ENCODE measurements around the gene APC2. TPM values are rescaled to one million over a fixed set of nuclear protein-coding genes. Genes with fewer than 3 reads are reported as not detected.

The APC2 gene
- total RNA-seq, 1 experiment from 2014 or later, result 0.68 TPM

DNA sequence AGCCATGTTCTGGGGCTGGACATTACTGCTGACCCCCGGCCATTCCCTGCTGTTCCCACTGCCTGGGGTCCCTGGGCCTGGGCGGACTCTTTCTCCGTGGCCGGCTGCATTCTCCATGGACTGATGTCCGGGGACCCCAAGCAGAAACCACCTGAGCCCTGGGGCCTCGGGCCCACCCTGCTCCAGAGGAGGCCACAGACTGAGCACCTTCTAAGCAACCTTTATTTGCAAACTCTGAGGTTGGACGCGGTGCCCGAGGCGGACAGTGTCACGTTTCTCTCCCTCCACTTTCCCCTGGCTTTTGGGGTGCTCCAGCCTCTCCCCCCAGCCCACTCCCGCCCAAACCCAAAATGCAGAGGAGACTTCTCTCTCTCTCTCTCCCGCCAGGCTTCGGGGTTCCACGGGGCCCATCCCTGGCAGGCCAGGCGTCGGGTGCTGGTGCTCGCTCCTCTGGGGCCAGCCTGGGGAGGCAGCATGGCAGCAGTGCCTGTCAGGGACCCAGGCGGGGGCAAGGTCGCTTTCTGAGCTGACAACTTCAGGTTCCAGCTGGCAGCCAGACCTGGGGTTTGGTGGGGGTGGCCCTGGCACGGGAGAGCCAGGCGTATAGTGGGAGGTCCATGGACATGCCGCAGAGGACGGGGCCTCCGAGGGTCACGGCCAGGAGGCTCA, 31.4 kb downstream of the APC2 start:
- H3T11ph ChIP-seq (ENCODE audit: low read length), result no peak overlapping the region
- H2AFZ ChIP-seq (ENCODE audit: low read length), result no peak overlapping the region
- no peak for TF ChIP-seq CTCF (conservative IDR thresholded peaks at IDR 0.05)
- no peak overlapping the region for H3K18ac ChIP-seq (ENCODE audit: insufficient read length, low read depth, low read length)
- peaks cover 5 to 11% (median 7%) of the 10 kb centered on the region in 3 experiments; a peak in 6 of 7 replicates for H3K36me3 Mint-ChIP-seq (ENCODE audit: insufficient read depth in 1 of 3, low read depth in 3 of 3)
- no peak overlapping the region for H3K56ac ChIP-seq (ENCODE audit: insufficient read length, low read depth, low read length)
- H3K4me2 ChIP-seq (ENCODE audit: insufficient read depth, insufficient read length, low read length), result no peak overlapping the region
- no peaks in the 10 kb centered on the region for H3K9me3 Mint-ChIP-seq
- H2BK120ac ChIP-seq (ENCODE audit: low read depth, low read length, poor library complexity, severe bottlenecking), result no peak overlapping the region
- H3K4me3 Mint-ChIP-seq, result no peak overlapping the region
- no peaks in the 10 kb centered on the region for H4K20me1 ChIP-seq (ENCODE audit: control insufficient read depth, insufficient read depth, insufficient read length)
- H4K91ac ChIP-seq (ENCODE audit: insufficient read length, low read depth, low read length), result no peak overlapping the region
- H3K4ac ChIP-seq (ENCODE audit: low read depth, low read length), result no peak overlapping the region
- H2BK20ac ChIP-seq (ENCODE audit: low read depth, low read length, poor library complexity, severe bottlenecking), result no peak overlapping the region
- H3K27me3 Mint-ChIP-seq (ENCODE audit: low read depth), result no peaks in the 10 kb centered on the region; the same call in 1 of the 2 replicates
- H2AK5ac ChIP-seq (ENCODE audit: insufficient read length, low read length), result no peak overlapping the region
- no peak overlapping the region for H3K23ac ChIP-seq (ENCODE audit: insufficient read length, low read depth, low read length)
- H3K27ac ChIP-seq (ENCODE audit: insufficient read length, low read depth, low read length), result no peak overlapping the region
- H3K27me3 ChIP-seq (ENCODE audit: insufficient read depth, low read length), result no peaks in the 10 kb centered on the region
- no CpG with 5 or more reads among the region's 26 CpGs for WGBS (ENCODE audit: extremely low coverage, insufficient read length, low lambda C conversion rate)
- no peak overlapping the region for H3K14ac ChIP-seq (ENCODE audit: insufficient read depth, low read length)
- no peaks in the 10 kb centered on the region for H3K79me1 ChIP-seq (ENCODE audit: insufficient read depth, low read depth, low read length, poor library complexity, severe bottlenecking)
- peak; percentile 27 for DNase-seq
- H3K4me1 Mint-ChIP-seq, result peaks cover 0 to 9% of the 10 kb centered on the region in 2 experiments; a peak in 2 of 4 replicates
- no peak overlapping the region for H3K9ac ChIP-seq (ENCODE audit: extremely low read depth, insufficient read length, low read length)
- no peak overlapping the region for H2BK5ac ChIP-seq (ENCODE audit: insufficient read length, low read length)
- H4K8ac ChIP-seq (replicated peaks; ENCODE audit: insufficient read length, low read depth, low read length), result no peak overlapping the region
- no peak overlapping the region for H2BK15ac ChIP-seq (ENCODE audit: low read depth, low read length)
- H4K5ac ChIP-seq (ENCODE audit: insufficient read length, low read depth, low read length), result no peak overlapping the region
- no peaks in the 10 kb centered on the region for H3K4me1 ChIP-seq (ENCODE audit: insufficient read depth, low read length)
- H2BK12ac ChIP-seq (ENCODE audit: insufficient read length, low read depth, low read length), result no peak overlapping the region
- H3K79me2 ChIP-seq (ENCODE audit: insufficient read depth, low read length), result no peaks in the 10 kb centered on the region
- peaks cover 3% of the 10 kb centered on the region for H3K23me2 ChIP-seq (ENCODE audit: insufficient read length, low read depth, low read length, poor library complexity, severe bottlenecking)
- H3K9me3 ChIP-seq (ENCODE audit: control insufficient read depth, low read depth, low read length), result no peaks in the 10 kb centered on the region
- H3K27ac Mint-ChIP-seq, result no peak overlapping the region; a peak in 1 of 7 replicates
